Esophagus (tissue), 2 donors: ENCODE results near the gene RELA. TPM values are rescaled to one million over a fixed set of nuclear protein-coding genes. Genes with fewer than 3 reads are reported as not detected.
"Not testable (repeated sequence)": the region's sequence is repeated elsewhere in the genome, so short reads cannot be mapped to it uniquely, and the experiment has no call there.

Experiments
- H3K27ac ChIP-seq, 2 donors: one replicate each; pipeline ENCODE4 v1.5.1; 2013; ENCODE audit warnings: low read depth in 2 of 2, mild to moderate bottlenecking in 2 of 2, inconsistent platforms in 1 of 2, low read length in 1 of 2, moderate library complexity in 1 of 2
- H3K27me3 ChIP-seq, 2 donors: one replicate each; pipeline ENCODE4 v1.6.1; 2013; ENCODE audit warnings: low read length in 2 of 2, control low read depth in 1 of 2, mild to moderate bottlenecking in 1 of 2; ENCODE audit not compliant: insufficient read depth in 2 of 2, control insufficient read depth in 1 of 2
- H3K36me3 ChIP-seq, 2 donors: one replicate each; pipeline ENCODE4 v1.6.1; 2013; ENCODE audit warnings: low read length in 1 of 2; ENCODE audit not compliant: control insufficient read depth in 2 of 2, insufficient read depth in 2 of 2
- H3K4me1 ChIP-seq, 2 donors: one replicate each; pipeline ENCODE4 v1.6.1; 2013; ENCODE audit warnings: low read length in 1 of 2; ENCODE audit not compliant: control insufficient read depth in 2 of 2, insufficient read depth in 2 of 2
- H3K4me3 ChIP-seq, 2 donors: one replicate each; pipeline ENCODE4 v1.5.1; 2013; ENCODE audit warnings: low read length in 2 of 2, mild to moderate bottlenecking in 2 of 2, low read depth in 1 of 2, moderate library complexity in 1 of 2
- H3K9me3 ChIP-seq, 2 donors: one replicate each; pipeline ENCODE4 v1.6.1; 2013; ENCODE audit warnings: mild to moderate bottlenecking in 2 of 2, low read depth in 1 of 2, low read length in 1 of 2, moderate library complexity in 1 of 2; ENCODE audit not compliant: control insufficient read depth in 2 of 2, insufficient read depth in 1 of 2
- WGBS, 2 donors: extraction: QIAGEN DNeasy Blood & Tissue Kit; methylation state at CpG; one replicate each; pipeline ENCODE4 v1.1.7; 2013; 5-methylcytosine and 5-hydroxymethylcytosine counted together
- polyA plus RNA-seq, 2 donors: library from polyadenylated mRNA; stranded (reverse); fragments of 200-250 nt; gene quantifications; one replicate each; pipeline ENCODE4 v1.2.3, GENCODE V29; 2013
- donor health status: healthy with polysubstance abuse.
- donor health status: Bipolar disorder and iron deficiency.

RELA gene
- polyA plus RNA-seq, 2 donors: 39.6 to 40.0 TPM

- 56 to 57% methylated on average over 49 of the region's 49 CpGs for WGBS, 2 donors
- no peak overlapping the region for H3K4me3 ChIP-seq
- peaks cover 0 to 15% of the 10 kb centered on the region in 2 donors for H3K36me3 ChIP-seq
- H3K27ac ChIP-seq: peak overlapping the region in 1 of 2 donors; percentile 18
- no peaks in the 10 kb centered on the region for H3K9me3 ChIP-seq
- H3K27me3 ChIP-seq: no peaks in the 10 kb centered on the region
- H3K4me1 ChIP-seq: peaks cover 7 to 23% of the 10 kb centered on the region in 2 donors
Measured at GRCh38 chr11:65642014-65642671, 20.6 kb downstream of the RELA start.

DNA sequence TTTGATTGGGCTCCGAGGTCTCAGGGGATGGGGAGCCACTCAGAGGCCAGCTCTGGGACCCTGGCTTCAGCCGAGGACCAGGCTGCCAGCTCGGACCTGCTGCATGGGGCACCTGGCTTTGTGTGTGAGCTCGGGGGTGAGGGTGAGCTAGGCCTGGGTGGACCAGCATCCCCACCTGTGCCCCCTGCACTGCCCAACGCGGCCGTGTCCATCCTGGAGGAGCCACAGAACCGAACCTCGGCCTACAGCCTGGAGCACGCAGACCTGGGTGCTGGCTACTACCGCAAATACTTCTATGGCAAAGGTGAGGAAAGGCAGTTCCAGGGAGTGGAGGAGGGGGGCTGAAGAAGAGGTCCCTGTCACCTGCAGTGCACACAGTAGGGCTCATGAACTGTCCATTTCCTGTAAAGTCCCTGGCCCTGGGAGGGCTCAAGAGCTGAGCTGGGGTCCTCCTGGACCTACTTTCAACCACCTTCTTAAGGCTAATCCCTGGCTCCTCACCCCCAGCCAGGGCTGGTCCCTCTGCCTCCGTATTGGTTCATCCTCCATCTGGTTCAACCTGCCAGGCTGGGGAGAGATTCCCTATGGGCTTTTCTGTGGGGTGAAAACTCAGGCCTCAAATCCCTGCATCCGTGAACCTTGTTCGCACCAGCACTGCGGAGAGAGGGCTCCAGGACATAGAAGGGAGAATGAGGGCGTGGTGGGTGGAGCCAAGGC is 21.3 kb downstream of the RELA start:
- peaks cover 7 to 18% of the 10 kb centered on the region in 2 donors for H3K4me1 ChIP-seq
- no peaks in the 10 kb centered on the region for H3K9me3 ChIP-seq
- 76 to 80% methylated on average over 16 of the region's 16 CpGs for WGBS, 2 donors
- H3K27ac ChIP-seq: peak overlapping the region; percentile 18 to 76
- H3K36me3 ChIP-seq: peaks cover 0 to 19% of the 10 kb centered on the region in 2 donors
- H3K4me3 ChIP-seq: peak overlapping the region in 1 of 2 donors; percentile 39
- no peaks in the 10 kb centered on the region for H3K27me3 ChIP-seq

DNA sequence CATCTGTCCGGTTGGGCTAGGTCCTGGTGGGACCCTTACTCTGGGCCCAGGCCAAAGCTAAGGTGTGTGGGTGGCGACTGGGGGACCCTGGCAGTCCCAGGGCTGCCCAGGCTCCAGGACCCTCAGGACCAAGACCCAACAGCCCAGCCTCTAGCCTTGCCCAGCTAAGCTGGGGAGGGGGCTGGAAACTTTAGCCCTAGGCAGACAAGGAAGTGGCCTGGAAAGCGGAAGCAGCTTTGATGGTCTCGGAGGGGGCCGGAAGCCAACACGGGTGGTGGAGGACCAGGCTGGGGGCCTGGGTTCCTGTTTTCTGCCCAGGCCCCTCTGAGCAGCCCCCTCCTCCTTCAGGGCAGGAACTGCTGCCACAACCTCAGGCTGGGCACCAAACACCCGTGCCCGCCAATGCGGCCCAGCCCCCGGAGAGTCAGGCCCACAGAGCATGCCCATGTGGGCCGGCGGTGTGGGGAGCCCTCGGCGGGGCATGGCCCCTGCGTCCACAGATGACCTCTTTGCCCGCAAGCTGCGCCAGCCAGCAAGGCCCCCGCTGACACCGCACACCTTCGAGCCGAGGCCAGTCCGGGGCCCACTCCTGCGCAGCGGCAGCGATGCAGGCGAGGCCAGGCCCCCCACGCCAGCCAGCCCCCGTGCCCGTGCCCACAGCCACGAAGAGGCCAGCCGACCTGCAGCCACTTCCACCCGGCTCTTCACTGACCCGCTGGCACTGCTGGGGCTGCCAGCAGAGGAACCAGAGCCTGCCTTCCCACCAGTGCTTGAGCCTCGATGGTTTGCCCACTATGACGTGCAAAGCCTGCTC is 22.0 kb downstream of the RELA start:
- peaks cover 4 to 21% of the 10 kb centered on the region in 2 donors for H3K36me3 ChIP-seq
- H3K27ac ChIP-seq: peak overlapping the region; percentile 69 to 76
- peak overlapping the region in 1 of 2 donors; percentile 39 for H3K4me3 ChIP-seq
- peaks cover 7 to 16% of the 10 kb centered on the region in 2 donors for H3K4me1 ChIP-seq
- WGBS, 2 donors: 67 to 70% methylated on average over 29 to 35 of the region's 35 CpGs
- no peaks in the 10 kb centered on the region for H3K9me3 ChIP-seq
- no peaks in the 10 kb centered on the region for H3K27me3 ChIP-seq

GRCh38 chr11:65639623-65640482 is 22.9 kb downstream of the RELA start:
- WGBS, 2 donors: 58 to 75% methylated on average over 8 of the region's 8 CpGs
- Histone ChIP-seq H3K4me1 (peaks cover 8 to 16% of the 10 kb centered on the region in 2 donors), H3K4me3 (peak overlapping the region in 1 of 2 donors; percentile 20), H3K9me3 (no peaks in the 10 kb centered on the region), H3K27me3 (no peaks in the 10 kb centered on the region), H3K36me3 (peaks cover 4 to 26% of the 10 kb centered on the region in 2 donors), H3K27ac (peak overlapping the region; percentile 69 to 76)

GRCh38 chr11:65639228-65639597 is 23.5 kb downstream of the RELA start:
- 80 to 89% methylated on average over 9 of the region's 9 CpGs for WGBS, 2 donors
- not testable (repeated sequence) for H3K27me3 ChIP-seq, H3K9me3 ChIP-seq, H3K4me3 ChIP-seq
- Histone ChIP-seq H3K4me1 (peaks cover 8 to 16% of the 10 kb centered on the region in 2 donors), H3K36me3 (peaks cover 4 to 29% of the 10 kb centered on the region in 2 donors), H3K27ac (peak overlapping the region in 1 of 2 donors; percentile 76)

GRCh38 chr11:65637794-65638419 is 24.8 kb downstream of the RELA start, which contains the start of gene SIPA1:
SIPA1 (plus strand) TSS chr11:65638101; CDS start chr11:65640922, 2,821 bp downstream.
- Histone ChIP-seq H3K4me1 (peaks cover 8 to 13% of the 10 kb centered on the region in 2 donors), H3K27ac (peak within 1 kb of the TSS; percentile 91 to 94), H3K36me3 (peaks cover 4 to 36% of the 10 kb centered on the region in 2 donors)

DNA sequence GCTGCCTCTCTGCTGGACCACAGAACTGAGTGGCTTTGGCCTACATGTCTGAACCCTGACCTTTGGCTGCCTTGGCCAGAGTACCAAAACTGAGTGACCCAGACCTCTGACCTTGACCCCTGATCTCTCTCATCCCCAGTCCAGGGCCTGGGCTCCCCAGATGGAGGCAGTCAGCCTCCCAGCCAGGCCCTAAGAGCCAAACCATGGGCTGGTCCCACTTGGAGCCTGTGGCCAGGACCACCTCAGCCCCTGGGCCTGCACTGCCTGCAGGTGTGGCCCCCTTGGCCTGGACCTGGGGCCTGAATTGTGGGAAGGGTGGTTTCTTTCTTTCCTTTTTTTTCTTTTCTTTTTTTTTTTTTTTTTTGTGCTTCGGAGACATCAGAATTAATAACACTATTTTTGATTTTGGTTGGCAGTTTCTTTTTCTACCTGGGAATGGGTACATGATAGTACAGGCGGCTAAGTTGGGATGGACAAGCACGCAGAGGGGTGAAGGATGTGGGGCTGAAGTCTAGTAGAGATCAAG is 25.6 kb downstream of the RELA start:
- peaks cover 4 to 36% of the 10 kb centered on the region in 2 donors for H3K36me3 ChIP-seq
- no peaks in the 10 kb centered on the region for H3K9me3 ChIP-seq
- 85 to 88% methylated on average over 3 of the region's 3 CpGs for WGBS, 2 donors
- peaks cover 8 to 12% of the 10 kb centered on the region in 2 donors for H3K4me1 ChIP-seq
- H3K4me3 ChIP-seq: peak overlapping the region in 1 of 2 donors; percentile 2
- peak overlapping the region; percentile 47 to 94 for H3K27ac ChIP-seq
- no peaks in the 10 kb centered on the region for H3K27me3 ChIP-seq

More at GRCh38 chr11:65637794-65638419, 24.8 kb downstream of the RELA start, which contains the start of gene SIPA1:
- 4% methylated on average over 34 to 46 of the region's 46 CpGs for WGBS, 2 donors
- Histone ChIP-seq H3K27me3 (no peaks in the 10 kb centered on the region), H3K9me3 (no peaks in the 10 kb centered on the region), H3K4me3 (peak within 1 kb of the TSS; percentile 67 to 83)
